Osteoblast (primary cell): Measurements from ENCODE around the gene SKP2. TPM values are rescaled to one million over a fixed set of nuclear protein-coding genes. Genes with fewer than 3 reads are reported as not detected.

Experiments used
- DNase-seq: peaks from one replicate; pipeline ENCODE4 v3.0.0; 2011; ENCODE audit warnings: low spot score, mixed read lengths; ENCODE audit not compliant: insufficient read length; ENCODE audit errors: missing footprints
- H2AFZ ChIP-seq: 2 replicates; pipeline ENCODE4 v1.6.0; 2011; ENCODE audit warnings: mild to moderate bottlenecking, low read length
- H3K27ac ChIP-seq: 2 replicates; pipeline ENCODE4 v1.5.1; 2011; ENCODE audit warnings: mild to moderate bottlenecking, low read depth, low read length, moderate library complexity
- H3K27me3 ChIP-seq: 2 replicates; pipeline ENCODE4 v1.6.0; 2012; ENCODE audit warnings: mild to moderate bottlenecking, control low read depth, inconsistent platforms, low read length, moderate library complexity; ENCODE audit not compliant: insufficient read depth
- H3K36me3 ChIP-seq: 2 replicates; pipeline ENCODE4 v1.5.1; 2011; ENCODE audit warnings: mild to moderate bottlenecking, low read length, control low read depth, moderate library complexity; ENCODE audit not compliant: insufficient read depth
- H3K4me1 ChIP-seq: 2 replicates; pipeline ENCODE4 v1.5.1; 2011; ENCODE audit warnings: mild to moderate bottlenecking, low read length, control low read depth, moderate library complexity; ENCODE audit not compliant: insufficient read depth
- H3K4me2 ChIP-seq: 2 replicates; pipeline ENCODE4 v1.6.0; 2011; ENCODE audit warnings: mild to moderate bottlenecking, low read length; ENCODE audit not compliant: insufficient read depth
- H3K4me3 ChIP-seq: fragments of 200-600 bp; sonication (generic); 3 replicates; pipeline ENCODE4 v1.5.1; 2012; ENCODE audit warnings: mild to moderate bottlenecking, low read length, inconsistent platforms; ENCODE audit not compliant: insufficient read depth
- H3K79me2 ChIP-seq: 2 replicates; pipeline ENCODE4 v1.6.0; 2012; ENCODE audit warnings: mild to moderate bottlenecking, low read length, control low read depth, inconsistent platforms; ENCODE audit not compliant: insufficient read depth
- H3K9me3 ChIP-seq: 2 replicates; pipeline ENCODE4 v1.5.1; 2011; ENCODE audit warnings: low read depth, low read length, control low read depth
- H4K20me1 ChIP-seq: 2 replicates; pipeline ENCODE4 v1.6.0; 2012; ENCODE audit warnings: mild to moderate bottlenecking, low read length, control low read depth; ENCODE audit not compliant: insufficient read depth
- CTCF ChIP-seq: IDR thresholded peaks from 2 replicates; pipeline ENCODE4 v1.5.1; 2011; ENCODE audit warnings: mild to moderate bottlenecking, low read depth, low read length, moderate library complexity; ENCODE audit errors: extremely low read depth
- total RNA-seq: library from RNA; depleted of rRNA; stranded (reverse); fragments of >200 nt; gene quantifications from 2 replicates; pipeline ENCODE4 v1.2.3, GENCODE V29; 2012

The SKP2 gene
- total RNA-seq, 1 donor, result 20.6 TPM

GRCh38 chr5:36147681-36148080 is 4.2 kb upstream of the SKP2 start:
- TF ChIP-seq CTCF, result no peak
- no peaks in the 10 kb centered on the region for H3K9me3 ChIP-seq
- no peak for DNase-seq
- no peak overlapping the region for H3K4me3 ChIP-seq
- H3K36me3 ChIP-seq, result no peaks in the 10 kb centered on the region
- H3K4me2 ChIP-seq, result peak overlapping the region; percentile 29
- peaks cover 13% of the 10 kb centered on the region for H3K4me1 ChIP-seq
- H4K20me1 ChIP-seq, result no peaks in the 10 kb centered on the region
- no peak overlapping the region for H2AFZ ChIP-seq
- H3K27me3 ChIP-seq, result no peaks in the 10 kb centered on the region
- peaks cover 43% of the 10 kb centered on the region for H3K79me2 ChIP-seq
- no peak overlapping the region for H3K27ac ChIP-seq

GRCh38 chr5:36150676-36151433 is 1.1 kb upstream of the SKP2 start:
- peak; percentile 63 for DNase-seq
- Histone ChIP-seq H3K9me3 (no peaks in the 10 kb centered on the region), H3K36me3 (peaks cover 17% of the 10 kb centered on the region), H2AFZ (peak overlapping the region; percentile 95), H3K79me2 (peaks cover 71% of the 10 kb centered on the region), H3K4me2 (peak overlapping the region; percentile 87), H3K27ac (peak overlapping the region; percentile 52), H4K20me1 (no peaks in the 10 kb centered on the region), H3K4me1 (peaks cover 24% of the 10 kb centered on the region), H3K4me3 (peak overlapping the region; percentile 91), H3K27me3 (no peaks in the 10 kb centered on the region)
- TF ChIP-seq CTCF, result no peak

GRCh38 chr5:36152324-36153297 is 700 bp downstream of the SKP2 start:
- Histone ChIP-seq H2AFZ (peak overlapping the region; percentile 98), H3K4me2 (peak overlapping the region; percentile 95), H3K79me2 (peaks cover 70% of the 10 kb centered on the region), H3K9me3 (no peaks in the 10 kb centered on the region), H3K4me3 (peak overlapping the region; percentile 91), H3K4me1 (peaks cover 27% of the 10 kb centered on the region), H3K27me3 (no peaks in the 10 kb centered on the region), H4K20me1 (peaks cover 6% of the 10 kb centered on the region), H3K27ac (peak overlapping the region; percentile 70), H3K36me3 (peaks cover 17% of the 10 kb centered on the region)
- no peak for TF ChIP-seq CTCF
- DNase-seq, result peak; percentile 67

- Histone ChIP-seq H4K20me1 (peaks cover 6% of the 10 kb centered on the region), H3K4me2 (peak overlapping the region; percentile 95), H3K9me3 (no peaks in the 10 kb centered on the region), H2AFZ (no peak overlapping the region), H3K79me2 (peaks cover 77% of the 10 kb centered on the region), H3K36me3 (peaks cover 23% of the 10 kb centered on the region), H3K4me1 (peaks cover 29% of the 10 kb centered on the region), H3K27me3 (no peaks in the 10 kb centered on the region), H3K27ac (peak overlapping the region; percentile 7), H3K4me3 (peak overlapping the region; percentile 91)
- DNase-seq, result no peak
- TF ChIP-seq CTCF, result no peak
These were observed 1.4 kb downstream of the SKP2 start for GRCh38 chr5:36153298-36153677.
